ENCODE data around the gene JAKMIP1.

The JAKMIP1 gene

DNA sequence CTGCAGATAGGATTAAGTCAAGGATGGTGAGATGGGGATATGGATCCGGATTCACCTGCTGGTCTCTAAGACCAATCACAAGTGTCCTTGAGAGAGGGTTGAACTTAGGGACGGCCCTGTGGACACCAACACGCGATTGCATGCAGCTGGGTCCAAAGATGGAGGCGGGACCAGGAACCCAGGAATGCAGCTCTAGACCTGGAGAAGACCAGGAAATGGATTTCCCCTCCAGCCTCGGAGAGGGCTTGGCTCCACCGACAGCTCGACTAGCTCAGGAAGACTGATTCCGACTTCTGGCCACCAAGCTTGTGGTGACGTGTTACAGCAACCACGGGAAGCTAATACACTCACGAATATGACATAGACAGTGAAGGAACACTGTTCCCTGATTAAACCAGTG is 186.8 kb downstream of the JAKMIP1 start:
- TF ChIP-seq, protein P1, sequence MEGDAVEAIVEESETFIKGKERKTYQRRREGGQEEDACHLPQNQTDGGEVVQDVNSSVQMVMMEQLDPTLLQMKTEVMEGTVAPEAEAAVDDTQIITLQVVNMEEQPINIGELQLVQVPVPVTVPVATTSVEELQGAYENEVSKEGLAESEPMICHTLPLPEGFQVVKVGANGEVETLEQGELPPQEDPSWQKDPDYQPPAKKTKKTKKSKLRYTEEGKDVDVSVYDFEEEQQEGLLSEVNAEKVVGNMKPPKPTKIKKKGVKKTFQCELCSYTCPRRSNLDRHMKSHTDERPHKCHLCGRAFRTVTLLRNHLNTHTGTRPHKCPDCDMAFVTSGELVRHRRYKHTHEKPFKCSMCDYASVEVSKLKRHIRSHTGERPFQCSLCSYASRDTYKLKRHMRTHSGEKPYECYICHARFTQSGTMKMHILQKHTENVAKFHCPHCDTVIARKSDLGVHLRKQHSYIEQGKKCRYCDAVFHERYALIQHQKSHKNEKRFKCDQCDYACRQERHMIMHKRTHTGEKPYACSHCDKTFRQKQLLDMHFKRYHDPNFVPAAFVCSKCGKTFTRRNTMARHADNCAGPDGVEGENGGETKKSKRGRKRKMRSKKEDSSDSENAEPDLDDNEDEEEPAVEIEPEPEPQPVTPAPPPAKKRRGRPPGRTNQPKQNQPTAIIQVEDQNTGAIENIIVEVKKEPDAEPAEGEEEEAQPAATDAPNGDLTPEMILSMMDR (IDR thresholded peaks at IDR 0.05; ENCODE audit: insufficient read depth, low read depth, low read length, missing control alignments): no peak
- no peak for DNase-seq (ENCODE audit: low read depth)
- H3K4me3 ChIP-seq (ENCODE audit: low read length): no peak overlapping the region

DNA sequence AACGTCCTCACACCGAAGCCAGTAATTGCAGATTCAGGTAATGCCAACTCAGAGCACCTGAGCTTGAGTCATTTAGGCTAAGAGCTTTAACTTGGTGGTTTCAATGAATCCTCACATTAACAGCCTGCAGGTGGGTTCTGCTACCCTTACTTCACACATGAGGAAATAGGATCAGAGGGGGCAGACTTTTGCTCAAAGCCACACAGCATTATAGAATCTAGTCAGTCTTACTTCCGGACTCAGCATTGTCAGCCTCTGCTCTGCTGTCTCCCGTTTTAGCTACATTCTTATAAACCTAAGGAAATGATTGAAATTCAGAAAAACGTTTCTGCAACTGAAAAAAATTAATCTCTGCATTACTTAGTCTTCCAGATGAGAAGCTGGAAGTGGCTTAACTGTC is 188.1 kb downstream of the JAKMIP1 start:
- DNase-seq (ENCODE audit: low read depth): no peak
- TF ChIP-seq, protein P1 (IDR thresholded peaks at IDR 0.05; ENCODE audit: insufficient read depth, low read depth, low read length, missing control alignments): no peak
- H3K4me3 ChIP-seq (ENCODE audit: low read length): no peak overlapping the region

DNA sequence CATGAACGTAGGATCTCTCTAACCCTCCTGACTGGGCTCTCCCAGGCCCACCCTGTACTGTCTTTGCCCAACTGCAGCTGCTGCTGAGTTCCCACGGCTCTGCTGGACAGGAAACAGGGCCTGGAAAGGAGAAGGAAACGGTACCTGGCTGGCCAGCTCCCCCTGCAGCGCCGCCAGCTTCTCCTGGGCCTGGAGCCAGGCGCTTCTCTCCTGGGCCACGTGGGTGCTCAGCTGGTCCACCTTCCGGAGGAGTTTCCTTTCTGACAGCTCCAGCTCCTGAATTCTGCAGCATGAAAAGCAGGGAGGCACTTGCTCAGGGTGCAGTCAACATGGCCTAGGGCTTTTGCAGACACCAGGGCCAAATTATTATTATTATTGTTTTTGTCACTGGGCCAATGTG is 188.7 kb downstream of the JAKMIP1 start:
- TF ChIP-seq, protein P1 (IDR thresholded peaks at IDR 0.05; ENCODE audit: insufficient read depth, low read depth, low read length, missing control alignments): no peak
- no peak for DNase-seq (ENCODE audit: low read depth)
- no peak overlapping the region for H3K4me3 ChIP-seq (ENCODE audit: low read length)

DNA sequence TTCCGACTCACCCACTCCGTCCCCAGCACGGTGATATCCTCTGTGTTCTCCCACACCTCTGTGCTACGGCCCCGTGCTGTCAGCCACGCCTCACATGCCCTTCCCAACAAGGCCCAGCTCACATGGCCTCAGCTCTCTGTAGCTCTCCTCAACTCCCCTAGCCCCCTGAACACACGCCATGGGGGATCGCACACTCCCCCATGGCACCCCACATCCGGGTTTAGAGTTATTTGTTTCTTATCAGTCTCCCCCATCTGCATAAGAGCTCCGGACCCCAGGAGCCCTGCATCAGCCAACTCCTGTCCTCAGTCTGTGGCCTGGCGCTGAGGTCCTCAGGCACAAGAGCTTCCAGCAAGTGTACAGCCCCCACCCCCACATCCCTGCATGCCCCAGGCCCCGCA is 189.1 kb downstream of the JAKMIP1 start:
- DNase-seq (ENCODE audit: low read depth): no peak
- no peak overlapping the region for H3K4me3 ChIP-seq (ENCODE audit: low read length)
- TF ChIP-seq, protein P1 (IDR thresholded peaks at IDR 0.05; ENCODE audit: insufficient read depth, low read depth, low read length, missing control alignments): no peak

DNA sequence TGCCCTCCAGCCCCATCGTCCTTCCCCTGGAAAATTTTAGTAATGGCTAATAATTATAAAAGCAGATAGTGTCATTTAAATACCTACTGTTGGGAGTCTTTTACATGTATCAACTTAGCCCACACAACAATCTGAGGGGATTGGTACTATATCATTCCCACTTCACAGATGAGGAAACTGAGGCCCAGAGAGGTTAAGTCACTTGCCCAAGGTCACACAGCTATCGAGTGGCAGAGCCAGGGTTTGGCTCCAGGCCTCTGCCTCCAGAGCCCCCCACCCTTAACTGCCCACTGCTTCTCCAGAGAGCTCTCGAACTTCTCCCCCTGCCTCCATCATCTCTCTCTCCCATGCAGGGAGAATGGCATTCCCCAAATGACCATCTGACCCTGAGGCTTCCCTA is 189.6 kb downstream of the JAKMIP1 start:
- TF ChIP-seq, protein P1 (IDR thresholded peaks at IDR 0.05; ENCODE audit: insufficient read depth, low read depth, low read length, missing control alignments): no peak
- H3K4me3 ChIP-seq (ENCODE audit: low read length): no peak overlapping the region
- no peak for DNase-seq (ENCODE audit: low read depth)

DNA sequence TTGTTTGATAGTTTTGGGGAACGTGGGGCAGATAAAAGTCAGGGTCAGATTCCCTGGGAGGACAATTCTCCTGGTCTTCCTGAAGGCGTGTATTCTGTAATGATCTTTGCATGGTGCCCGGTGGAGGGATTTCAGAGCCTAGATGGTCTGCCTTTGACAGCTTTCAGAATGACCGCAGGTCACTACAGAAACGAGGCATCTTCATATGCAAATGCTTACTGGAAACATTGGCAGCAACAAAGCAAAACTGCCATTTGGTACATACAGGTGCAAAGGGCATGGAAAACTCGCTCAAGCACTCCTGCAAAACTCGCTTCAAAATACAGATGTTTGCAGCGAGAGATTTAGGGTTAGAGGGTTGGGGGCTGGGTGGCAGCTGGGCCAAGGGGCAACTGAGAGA is 190.9 kb downstream of the JAKMIP1 start:
- DNase-seq (ENCODE audit: low read depth): no peak
- TF ChIP-seq, protein P1 (IDR thresholded peaks at IDR 0.05; ENCODE audit: insufficient read depth, low read depth, low read length, missing control alignments): no peak
- no peak overlapping the region for H3K4me3 ChIP-seq (ENCODE audit: low read length)

DNA sequence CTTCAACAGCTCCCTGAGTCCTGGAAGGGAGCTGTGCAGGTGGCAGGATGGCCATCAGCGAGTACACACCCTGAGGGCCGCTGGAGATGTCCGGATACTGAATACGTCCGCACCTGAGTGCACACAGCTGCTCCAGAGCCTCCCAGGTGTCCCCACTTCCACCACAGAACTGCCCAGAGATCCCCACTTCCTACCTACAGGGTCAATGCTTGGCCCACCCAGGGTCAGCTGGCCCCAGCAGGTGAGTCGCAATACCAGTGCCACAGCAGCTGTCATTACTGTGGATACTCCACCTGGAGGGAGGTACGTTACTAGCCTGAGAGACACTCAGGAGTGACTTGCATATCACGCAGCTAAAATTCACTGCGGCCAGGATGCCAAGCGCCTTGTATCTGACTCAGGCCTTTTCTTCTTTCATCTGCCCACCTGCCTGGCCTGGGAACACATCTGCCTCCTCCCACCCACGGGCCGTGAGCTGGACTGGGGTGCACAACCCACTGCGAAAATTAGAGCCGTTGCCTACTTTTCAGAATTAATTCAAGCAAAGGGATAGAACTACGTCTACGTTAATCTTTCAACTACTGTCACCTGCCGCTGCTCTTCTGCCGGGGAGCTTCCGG is 191.5 kb downstream of the JAKMIP1 start:
- TF ChIP-seq, protein P1 (IDR thresholded peaks at IDR 0.05; ENCODE audit: insufficient read depth, low read depth, low read length, missing control alignments): no peak
- H3K4me3 ChIP-seq (ENCODE audit: low read length): no peak overlapping the region
- no peak for DNase-seq (ENCODE audit: low read depth)
